ENCODE results near the gene SSH2.
"Not testable (repeated sequence)": the region's sequence is repeated elsewhere in the genome, so short reads cannot be mapped to it uniquely, and the experiment has no call there.

DNA sequence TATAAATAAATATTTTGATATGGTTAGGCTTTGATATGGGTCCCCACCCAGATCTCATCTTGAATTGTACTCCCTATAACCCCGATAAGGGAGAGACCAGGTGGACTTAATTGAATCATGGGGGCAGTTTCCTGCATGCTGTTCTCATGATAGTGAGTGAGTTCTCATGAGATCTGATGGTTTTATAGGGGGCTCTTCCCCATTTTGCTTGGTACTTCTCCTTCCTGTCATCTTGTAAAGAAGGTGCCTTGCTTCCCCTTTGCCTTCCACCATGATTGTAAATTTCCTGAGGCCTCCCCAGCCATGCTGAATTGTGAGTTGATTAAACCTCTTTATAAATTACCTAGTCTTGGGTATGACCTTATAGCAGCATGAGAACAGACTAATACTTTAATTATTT is 55.7 kb downstream of the SSH2 start:
- TF ChIP-seq, protein P1, sequence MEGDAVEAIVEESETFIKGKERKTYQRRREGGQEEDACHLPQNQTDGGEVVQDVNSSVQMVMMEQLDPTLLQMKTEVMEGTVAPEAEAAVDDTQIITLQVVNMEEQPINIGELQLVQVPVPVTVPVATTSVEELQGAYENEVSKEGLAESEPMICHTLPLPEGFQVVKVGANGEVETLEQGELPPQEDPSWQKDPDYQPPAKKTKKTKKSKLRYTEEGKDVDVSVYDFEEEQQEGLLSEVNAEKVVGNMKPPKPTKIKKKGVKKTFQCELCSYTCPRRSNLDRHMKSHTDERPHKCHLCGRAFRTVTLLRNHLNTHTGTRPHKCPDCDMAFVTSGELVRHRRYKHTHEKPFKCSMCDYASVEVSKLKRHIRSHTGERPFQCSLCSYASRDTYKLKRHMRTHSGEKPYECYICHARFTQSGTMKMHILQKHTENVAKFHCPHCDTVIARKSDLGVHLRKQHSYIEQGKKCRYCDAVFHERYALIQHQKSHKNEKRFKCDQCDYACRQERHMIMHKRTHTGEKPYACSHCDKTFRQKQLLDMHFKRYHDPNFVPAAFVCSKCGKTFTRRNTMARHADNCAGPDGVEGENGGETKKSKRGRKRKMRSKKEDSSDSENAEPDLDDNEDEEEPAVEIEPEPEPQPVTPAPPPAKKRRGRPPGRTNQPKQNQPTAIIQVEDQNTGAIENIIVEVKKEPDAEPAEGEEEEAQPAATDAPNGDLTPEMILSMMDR (IDR thresholded peaks at IDR 0.05): not testable (repeated sequence)
- TF ChIP-seq POLR2AphosphoS5, POLR2A, EP300 (IDR thresholded peaks at IDR 0.05): not testable (repeated sequence)
